GM18870 (cell line): ENCODE data around the gene INTS4.
"Not testable (repeated sequence)": the region's sequence is repeated elsewhere in the genome, so short reads cannot be mapped to it uniquely, and the experiment has no call there.

Experiments used
- ATAC-seq: cut with Tn5 transposase; IDR thresholded peaks from one replicate; pipeline ENCODE4 v1.9.1; 2021; ENCODE audit warnings: moderate library complexity; ENCODE audit not compliant: unreplicated experiment

The INTS4 gene

GRCh38 chr11:77883775-77884174, 110.7 kb downstream of the INTS4 start:
- ATAC-seq = no peak

- no peak for ATAC-seq
Observed at GRCh38 chr11:77882396-77882795, 112.1 kb downstream of the INTS4 start.

- no peak for ATAC-seq
Observed at GRCh38 chr11:77879218-77879617, 115.2 kb downstream of the INTS4 start.

- ATAC-seq = not testable (repeated sequence)
Observed at GRCh38 chr11:77878247-77878646, 116.2 kb downstream of the INTS4 start.

GRCh38 chr11:77876045-77876444, 118.4 kb downstream of the INTS4 start:
- no peak for ATAC-seq

GRCh38 chr11:77874206-77874605, 120.3 kb downstream of the INTS4 start:
- ATAC-seq = no peak

GRCh38 chr11:77873345-77873744, 121.1 kb downstream of the INTS4 start:
- ATAC-seq = no peak

- no peak for ATAC-seq
Observed at GRCh38 chr11:77871855-77872254, 122.6 kb downstream of the INTS4 start.

- no peak for ATAC-seq
Observed at GRCh38 chr11:77868744-77869143, 125.7 kb downstream of the INTS4 start.

- ATAC-seq = no peak
Observed at GRCh38 chr11:77866336-77866735, 128.1 kb downstream of the INTS4 start.

GRCh38 chr11:77865805-77866204, 128.7 kb downstream of the INTS4 start:
- no peak for ATAC-seq

- not testable (repeated sequence) for ATAC-seq
Observed at GRCh38 chr11:77861444-77861843, 133.0 kb downstream of the INTS4 start.

GRCh38 chr11:77857906-77858457, 136.5 kb downstream of the INTS4 start:
- ATAC-seq = not testable (repeated sequence)

- no peak for ATAC-seq
Observed at GRCh38 chr11:77854838-77855237, 139.6 kb downstream of the INTS4 start.

GRCh38 chr11:77851503-77851902, 143.0 kb downstream of the INTS4 start:
- no peak for ATAC-seq

- not testable (repeated sequence) for ATAC-seq
Observed at GRCh38 chr11:77843700-77844099, 150.8 kb downstream of the INTS4 start.

GRCh38 chr11:77842441-77843121, 151.9 kb downstream of the INTS4 start:
- ATAC-seq = no peak

- ATAC-seq = no peak
Observed at GRCh38 chr11:77833302-77833701, 161.2 kb downstream of the INTS4 start.

- no peak for ATAC-seq
Observed at GRCh38 chr11:77828926-77829325, 165.5 kb downstream of the INTS4 start.
